Measurements from ENCODE around the gene KDF1.

The KDF1 gene

GRCh38 chr1:26915204-26915842 lies 44.9 kb downstream of the KDF1 start:
- no peak for DNase-seq (ENCODE audit: low read depth in 2 of 2)

GRCh38 chr1:26913754-26914619 lies 46.3 kb downstream of the KDF1 start, which contains the start of gene NR0B2:
TSS of gene NR0B2 (minus strand) at chr1:26913975. CDS start at chr1:26913940, 35 bp downstream.
- no peak for DNase-seq (ENCODE audit: low read depth in 2 of 2)

DNA sequence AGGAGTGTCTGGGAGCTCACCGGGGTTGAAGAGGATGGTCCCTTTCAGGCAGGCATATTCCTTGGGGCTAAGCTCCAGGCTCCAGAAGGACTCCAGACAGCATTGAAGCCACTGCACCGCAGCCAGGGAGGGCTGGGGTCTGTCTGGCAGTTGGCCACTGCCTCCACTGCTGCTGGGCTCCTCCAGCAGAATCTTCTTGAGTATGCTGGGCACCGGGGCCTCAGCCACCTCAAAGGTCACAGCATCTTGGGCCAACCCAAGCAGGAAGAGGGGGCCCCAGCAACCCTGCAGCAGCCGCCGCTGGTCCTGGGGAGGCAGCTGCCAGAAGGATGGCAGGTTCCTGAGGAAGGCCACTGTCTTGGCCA lies 46.9 kb downstream of the KDF1 start:
- no peak for DNase-seq (ENCODE audit: low read depth in 2 of 2)

GRCh38 chr1:26912147-26912490 lies 48.1 kb downstream of the KDF1 start:
- no peak for DNase-seq (ENCODE audit: low read depth in 2 of 2)

- no peak for DNase-seq (ENCODE audit: low read depth in 2 of 2)
Measured at GRCh38 chr1:26911399-26912146, 48.7 kb downstream of the KDF1 start.

- DNase-seq (ENCODE audit: low read depth in 2 of 2), result no peak
Measured at GRCh38 chr1:26910343-26911160, 49.7 kb downstream of the KDF1 start.

GRCh38 chr1:26909951-26910342 lies 50.3 kb downstream of the KDF1 start:
- DNase-seq (ENCODE audit: low read depth in 2 of 2), result no peak

DNA sequence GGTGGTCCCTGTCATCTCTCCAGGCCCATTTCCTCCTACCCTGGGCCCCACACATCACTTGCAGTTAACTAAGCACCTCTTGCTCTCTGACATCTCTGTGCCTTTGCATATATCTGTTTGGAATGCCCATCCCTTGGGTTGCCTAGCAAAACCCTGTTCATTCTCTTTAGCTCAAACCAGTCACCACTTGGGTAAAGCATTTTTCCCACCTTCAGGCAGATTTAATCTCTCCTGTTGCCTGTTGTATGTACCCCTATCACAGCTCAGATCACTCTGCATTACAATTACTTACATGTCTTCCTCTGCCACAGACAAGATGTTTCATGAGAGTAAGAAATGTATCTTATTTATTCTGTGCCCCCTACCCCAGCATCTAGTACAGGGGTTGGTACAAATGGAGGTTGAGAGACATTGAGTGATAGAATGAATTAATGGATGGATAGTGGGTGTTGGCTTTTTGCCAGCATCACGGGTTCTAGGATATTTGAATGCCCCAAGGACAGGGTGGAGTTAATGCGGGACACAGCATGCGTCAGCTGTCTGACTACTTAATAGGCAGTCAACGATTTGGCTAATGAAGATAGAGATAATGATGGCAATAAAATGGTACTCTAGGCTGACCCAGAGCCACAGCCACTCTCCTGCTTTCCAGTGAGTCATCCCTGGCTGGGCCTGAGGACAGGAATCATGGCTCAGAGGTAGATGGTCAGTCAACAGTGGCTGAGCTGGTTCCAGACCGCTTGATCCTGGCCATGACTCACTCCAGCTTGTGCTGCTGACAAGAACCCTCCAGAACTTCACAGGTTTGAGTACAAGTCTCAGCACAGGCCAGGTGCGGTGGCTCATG lies 53.0 kb downstream of the KDF1 start:
- DNase-seq (ENCODE audit: low read depth in 2 of 2), result no peak

GRCh38 chr1:26900815-26901511 lies 59.3 kb downstream of the KDF1 start:
- no peak for DNase-seq (ENCODE audit: low read depth in 2 of 2)

GRCh38 chr1:26900001-26900814 lies 60.1 kb downstream of the KDF1 start, which contains the start of gene GPATCH3:
TSS of gene GPATCH3 (minus strand) at chr1:26900467. CDS start at chr1:26900442, 25 bp downstream.
- DNase-seq (ENCODE audit: low read depth in 2 of 2), result peak; percentile 75 to 76

Measured in stimulated activated CD8-positive, alpha-beta memory T cell treated with anti-CD3 and anti-CD28 coated beads, Interleukin-15, amount 100 ng/mL, for 48 hours (primary cell).